HepG2 (cell line): ENCODE measurements around the gene MBLAC1. TPM values are rescaled to one million over a fixed set of nuclear protein-coding genes. Genes with fewer than 3 reads are reported as not detected.
A peak's percentile ranks its signal among the peaks of the same experiment; 100 is the strongest.

Experiments used
- BORCS8-MEF2B ChIP-seq: sonication (generic); formaldehyde crosslinking; IDR thresholded peaks from 2 replicates; pipeline ENCODE4 v1.8.0; 2022; ENCODE audit warnings: mild to moderate bottlenecking, missing genetic modification reagents
- CEBPB ChIP-seq: IDR thresholded peaks from 2 replicates; pipeline ENCODE4 v1.6.1; 2011; ENCODE audit warnings: low read depth, low read length, improper control_type of control experiment, borderline replicate concordance
- E2F2 ChIP-seq: sonication (generic); formaldehyde crosslinking; IDR thresholded peaks from 2 replicates; pipeline ENCODE4 v1.4.0; 2020; ENCODE audit warnings: missing genetic modification reagents, borderline replicate concordance
- EEA1 ChIP-seq: sonication (generic); formaldehyde crosslinking; IDR thresholded peaks from 2 replicates; pipeline ENCODE4 v1.5.1; 2020; ENCODE audit warnings: mild to moderate bottlenecking, missing genetic modification reagents, borderline replicate concordance
- IRX3 ChIP-seq: sonication (generic); formaldehyde crosslinking; IDR thresholded peaks from 2 replicates; pipeline ENCODE4 v1.8.1; 2023; ENCODE audit warnings: mild to moderate bottlenecking, low read depth, missing genetic modification reagents, borderline replicate concordance
- MXI1 ChIP-seq: IDR thresholded peaks from 3 replicates; pipeline ENCODE4 v1.6.1; 2012; ENCODE audit warnings: low read depth, low read length, inconsistent platforms, borderline replicate concordance
- NFIC ChIP-seq: IDR thresholded peaks from 2 replicates; pipeline ENCODE4 v1.6.1; 2012; ENCODE audit warnings: mild to moderate bottlenecking, low read length, inconsistent platforms
- RARA ChIP-seq: IDR thresholded peaks from 2 replicates; pipeline ENCODE4 v1.6.1; 2016; ENCODE audit warnings: missing genetic modification reagents, missing compliant biosample characterization
- RBFOX2 ChIP-seq: fragments of 200-400 bp; formaldehyde crosslinking; IDR thresholded peaks from 2 replicates; pipeline ENCODE4 v1.6.1; 2017; ENCODE audit warnings: low read depth, mild to moderate bottlenecking, low read length
- RFX1 ChIP-seq: fragments of 450-650 bp; IDR thresholded peaks from 2 replicates; pipeline ENCODE4 v1.6.1; 2017
- RORA ChIP-seq: sonication (generic); formaldehyde crosslinking; IDR thresholded peaks from 2 replicates; pipeline ENCODE4 v1.5.0; 2020; ENCODE audit warnings: mild to moderate bottlenecking, missing genetic modification reagents, moderate library complexity
- SIN3B ChIP-seq: fragments of 150-350 bp; IDR thresholded peaks from 2 replicates; pipeline ENCODE4 v1.6.1; 2014; ENCODE audit warnings: low read length
- SMARCE1 ChIP-seq: fragments of 450-650 bp; IDR thresholded peaks from 2 replicates; pipeline ENCODE4 v1.6.1; 2017; ENCODE audit warnings: borderline replicate concordance
- TERF1 ChIP-seq: sonication (generic); formaldehyde crosslinking; IDR thresholded peaks from 2 replicates; pipeline ENCODE4 v1.8.0; 2022; ENCODE audit warnings: mild to moderate bottlenecking, missing genetic modification reagents, moderate library complexity
- TSC22D2 ChIP-seq: sonication (generic); formaldehyde crosslinking; IDR thresholded peaks from 2 replicates; pipeline ENCODE4 v1.5.1; 2020; ENCODE audit warnings: missing genetic modification reagents, mild to moderate bottlenecking, borderline replicate concordance
- ZFP37 ChIP-seq: sonication (generic); formaldehyde crosslinking; IDR thresholded peaks from 2 replicates; pipeline ENCODE4 v1.4.0; 2020; ENCODE audit warnings: missing genetic modification reagents, borderline replicate concordance
- ZNF543 ChIP-seq: sonication (generic); formaldehyde crosslinking; IDR thresholded peaks from 2 replicates; pipeline ENCODE4 v1.4.0; 2020; ENCODE audit warnings: mild to moderate bottlenecking, missing genetic modification reagents
- ZNF619 ChIP-seq: sonication (generic); formaldehyde crosslinking; IDR thresholded peaks from 2 replicates; pipeline ENCODE4 v1.4.0; 2020; ENCODE audit warnings: mild to moderate bottlenecking, missing genetic modification reagents
- ZNF841 ChIP-seq: sonication (generic); formaldehyde crosslinking; IDR thresholded peaks from 2 replicates; pipeline ENCODE4 v1.8.1; 2023; ENCODE audit warnings: missing genetic modification reagents, borderline replicate concordance
- ZNF879 ChIP-seq: sonication (generic); formaldehyde crosslinking; IDR thresholded peaks from 2 replicates; pipeline ENCODE4 v1.8.1; 2023; ENCODE audit warnings: missing genetic modification reagents
- polyA plus RNA-seq, 8 experiments: library from polyadenylated mRNA; depleted of rRNA in 3 of 8; stranded (reverse) in 7 of 8; unstranded in 1 of 8; fragments of >200 nt; fragmentation: Illumina TruSeq in 4 of 8; extraction: Trizol in 4 of 8; gene quantifications; 2 replicates each; pipeline versions ENCODE4 v1.2.1 to v1.2.3, GENCODE V29; 2011 to 2016; ENCODE audit warnings: low read depth in 4 of 8, missing spikeins in 1 of 8, mixed read lengths in 1 of 8; ENCODE audit not compliant: insufficient read depth in 1 of 8
- total RNA-seq, 5 experiments: library from RNA; depleted of rRNA; stranded (reverse); fragments of >200 nt; fragmentation: Illumina TruSeq; extraction: Trizol; gene quantifications; 2 replicates each; pipeline ENCODE4 v1.2.3, GENCODE V29; 2016; ENCODE audit warnings: low read depth in 1 of 5
- TF ChIP-seq, protein P1 (sequence below): sonication (generic); formaldehyde crosslinking; IDR thresholded peaks from 2 replicates; pipeline ENCODE4 v1.4.0; 2020; ENCODE audit warnings: missing genetic modification reagents, borderline replicate concordance
- TF ChIP-seq, protein P2 (sequence below): IDR thresholded peaks from 2 replicates; pipeline ENCODE4 v1.6.1; 2018; ENCODE audit warnings: missing genetic modification reagents, mild to moderate bottlenecking, missing compliant biosample characterization

Gene MBLAC1
- total and polyA plus RNA-seq, 2 of the 13 experiments (the other 11 are each of a cell fraction or from before 2014, with no cell fraction given), result 0.79 to 2.1 TPM

GRCh38 chr7:100126931-100127865, at the start of gene MBLAC1 (continued):
- TF ChIP-seq RBFOX2 (peak; percentile 80), RARA (CRISPR knock-in tag) (0 out of 2 replicates have a peak, but pooled peaks have one; percentile 6), ZFP37 (CRISPR knock-in tag) (peak; percentile 12; the same call in 1 of the 2 replicates), SMARCE1 (no peak), ZNF543 (CRISPR knock-in tag) (no peak), ZNF841 (no peak), NFIC (no peak), SIN3B (no peak), ZNF879 (CRISPR knock-in tag) (0 out of 2 replicates have a peak, but pooled peaks have one; percentile 8), TERF1 (CRISPR knock-in tag) (peak; percentile 80; the same call in 1 of the 2 replicates), RFX1 (no peak), E2F2 (CRISPR knock-in tag) (0 out of 2 replicates have a peak, but pooled peaks have one; percentile 48), MXI1 (0 out of 3 replicates have a peak, but pooled peaks have one; percentile 50), RORA (no peak), ZNF619 (no peak; the same call in 1 of the 2 replicates), EEA1 (peak; percentile 76), TSC22D2 (CRISPR knock-in tag) (0 out of 2 replicates have a peak, but pooled peaks have one; percentile 8), CEBPB (no peak; the same call in 1 of the 2 replicates), IRX3 (CRISPR knock-in tag) (no peak), BORCS8-MEF2B (CRISPR knock-in tag) (no peak)
- TF ChIP-seq, protein P1, sequence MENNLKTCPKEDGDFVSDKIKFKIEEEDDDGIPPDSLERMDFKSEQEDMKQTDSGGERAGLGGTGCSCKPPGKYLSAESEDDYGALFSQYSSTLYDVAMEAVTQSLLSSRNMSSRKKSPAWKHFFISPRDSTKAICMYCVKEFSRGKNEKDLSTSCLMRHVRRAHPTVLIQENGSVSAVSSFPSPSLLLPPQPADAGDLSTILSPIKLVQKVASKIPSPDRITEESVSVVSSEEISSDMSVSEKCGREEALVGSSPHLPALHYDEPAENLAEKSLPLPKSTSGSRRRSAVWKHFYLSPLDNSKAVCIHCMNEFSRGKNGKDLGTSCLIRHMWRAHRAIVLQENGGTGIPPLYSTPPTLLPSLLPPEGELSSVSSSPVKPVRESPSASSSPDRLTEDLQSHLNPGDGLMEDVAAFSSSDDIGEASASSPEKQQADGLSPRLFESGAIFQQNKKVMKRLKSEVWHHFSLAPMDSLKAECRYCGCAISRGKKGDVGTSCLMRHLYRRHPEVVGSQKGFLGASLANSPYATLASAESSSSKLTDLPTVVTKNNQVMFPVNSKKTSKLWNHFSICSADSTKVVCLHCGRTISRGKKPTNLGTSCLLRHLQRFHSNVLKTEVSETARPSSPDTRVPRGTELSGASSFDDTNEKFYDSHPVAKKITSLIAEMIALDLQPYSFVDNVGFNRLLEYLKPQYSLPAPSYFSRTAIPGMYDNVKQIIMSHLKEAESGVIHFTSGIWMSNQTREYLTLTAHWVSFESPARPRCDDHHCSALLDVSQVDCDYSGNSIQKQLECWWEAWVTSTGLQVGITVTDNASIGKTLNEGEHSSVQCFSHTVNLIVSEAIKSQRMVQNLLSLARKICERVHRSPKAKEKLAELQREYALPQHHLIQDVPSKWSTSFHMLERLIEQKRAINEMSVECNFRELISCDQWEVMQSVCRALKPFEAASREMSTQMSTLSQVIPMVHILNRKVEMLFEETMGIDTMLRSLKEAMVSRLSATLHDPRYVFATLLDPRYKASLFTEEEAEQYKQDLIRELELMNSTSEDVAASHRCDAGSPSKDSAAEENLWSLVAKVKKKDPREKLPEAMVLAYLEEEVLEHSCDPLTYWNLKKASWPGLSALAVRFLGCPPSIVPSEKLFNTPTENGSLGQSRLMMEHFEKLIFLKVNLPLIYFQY (CRISPR knock-in tag), result no peak
- TF ChIP-seq, protein P2, sequence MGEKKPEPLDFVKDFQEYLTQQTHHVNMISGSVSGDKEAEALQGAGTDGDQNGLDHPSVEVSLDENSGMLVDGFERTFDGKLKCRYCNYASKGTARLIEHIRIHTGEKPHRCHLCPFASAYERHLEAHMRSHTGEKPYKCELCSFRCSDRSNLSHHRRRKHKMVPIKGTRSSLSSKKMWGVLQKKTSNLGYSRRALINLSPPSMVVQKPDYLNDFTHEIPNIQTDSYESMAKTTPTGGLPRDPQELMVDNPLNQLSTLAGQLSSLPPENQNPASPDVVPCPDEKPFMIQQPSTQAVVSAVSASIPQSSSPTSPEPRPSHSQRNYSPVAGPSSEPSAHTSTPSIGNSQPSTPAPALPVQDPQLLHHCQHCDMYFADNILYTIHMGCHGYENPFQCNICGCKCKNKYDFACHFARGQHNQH (CRISPR knock-in tag), result no peak; the same call in 1 of the 2 replicates
